ENCODE results near the gene LCE3E. TPM values are rescaled to one million over a fixed set of nuclear protein-coding genes. Genes with fewer than 3 reads are reported as not detected.
"Not testable (repeated sequence)": the region's sequence is repeated elsewhere in the genome, so short reads cannot be mapped to it uniquely, and the experiment has no call there.

The LCE3E gene
- total RNA-seq, 4 donors from 2014 or later: not detected

GRCh38 chr1:152565115-152565514, 1.5 kb downstream of the LCE3E start:
- H3K4me3 ChIP-seq (replicated peaks in 1 of 3): no peak overlapping the region
- no peaks in the 10 kb centered on the region for H3K9me3 ChIP-seq
- H3K27me3 ChIP-seq: no peaks in the 10 kb centered on the region
- H3K36me3 ChIP-seq: no peaks in the 10 kb centered on the region
- no peak overlapping the region for H3K27ac ChIP-seq
- WGBS, 2 donors: 70 to 79% methylated on average over 2 of the region's 2 CpGs
- TF ChIP-seq POLR2A (IDR thresholded peaks at IDR 0.05) (no peak), CTCF (IDR thresholded peaks at IDR 0.05) (no peak)
- no peak for DNase-seq
- H3K4me1 ChIP-seq: no peaks in the 10 kb centered on the region
- intact Hi-C loops (cut with DNase I): no loop called here

- 80% methylated on average over 1 of the region's 1 CpG; no CpG with 5 or more reads in 1 of the 2 donors for WGBS, 2 donors
- H3K36me3 ChIP-seq: not testable (repeated sequence)
Observed at GRCh38 chr1:152548358-152548757, 18.2 kb downstream of the LCE3E start.

GRCh38 chr1:152546704-152547103, 19.9 kb downstream of the LCE3E start:
- H3K4me3 ChIP-seq (replicated peaks in 1 of 3): no peak overlapping the region
- no peak overlapping the region for H3K27ac ChIP-seq
- DNase-seq: no peak
- 55 to 56% methylated on average over 1 of the region's 1 CpG for WGBS, 2 donors
- H3K4me1 ChIP-seq: no peaks in the 10 kb centered on the region
- no peaks in the 10 kb centered on the region for H3K36me3 ChIP-seq
- H3K9me3 ChIP-seq: no peaks in the 10 kb centered on the region
- H3K27me3 ChIP-seq: no peaks in the 10 kb centered on the region
- intact Hi-C loops (cut with DNase I): no loop called here
- TF ChIP-seq CTCF (IDR thresholded peaks at IDR 0.05) (no peak), POLR2A (IDR thresholded peaks at IDR 0.05) (no peak)

More at GRCh38 chr1:152548358-152548757, 18.2 kb downstream of the LCE3E start:
- H3K27ac ChIP-seq; intact Hi-C loops (cut with DNase I); DNase-seq; H3K27me3 ChIP-seq; H3K4me3 ChIP-seq (replicated peaks in 1 of 3); H3K4me1 ChIP-seq; H3K9me3 ChIP-seq: not testable (repeated sequence)

- intact Hi-C loops (cut with DNase I): no loop called here
Observed at GRCh38 chr1:152543820-152544219, 22.8 kb downstream of the LCE3E start.

GRCh38 chr1:152539901-152540300, 26.7 kb downstream of the LCE3E start:
- no peak overlapping the region for H3K27ac ChIP-seq
- H3K36me3 ChIP-seq: no peaks in the 10 kb centered on the region
- H3K9me3 ChIP-seq: no peaks in the 10 kb centered on the region
- WGBS, 2 donors: 71 to 72% methylated on average over 2 of the region's 2 CpGs
- H3K27me3 ChIP-seq: no peaks in the 10 kb centered on the region
- no peak for DNase-seq
- intact Hi-C loops (cut with DNase I): no loop called here
- no peak for TF ChIP-seq CTCF (IDR thresholded peaks at IDR 0.05)
- TF ChIP-seq POLR2A (IDR thresholded peaks at IDR 0.05): no peak
- H3K4me1 ChIP-seq: no peaks in the 10 kb centered on the region
- no peak overlapping the region for H3K4me3 ChIP-seq (replicated peaks in 1 of 3)

More at GRCh38 chr1:152543820-152544219, 22.8 kb downstream of the LCE3E start:
- Histone ChIP-seq H3K36me3 (no peaks in the 10 kb centered on the region), H3K4me1 (no peaks in the 10 kb centered on the region), H3K4me3 (replicated peaks in 1 of 3) (no peak overlapping the region), H3K27me3 (no peaks in the 10 kb centered on the region), H3K9me3 (no peaks in the 10 kb centered on the region), H3K27ac (no peak overlapping the region)
- TF ChIP-seq POLR2A (IDR thresholded peaks at IDR 0.05): no peak
- TF ChIP-seq CTCF (IDR thresholded peaks at IDR 0.05): no peak
- 32 to 48% methylated on average over 4 of the region's 4 CpGs for WGBS, 2 donors
- DNase-seq: no peak

- no peak for DNase-seq
- no peaks in the 10 kb centered on the region for H3K9me3 ChIP-seq
- H3K27ac ChIP-seq: no peak overlapping the region
- no peaks in the 10 kb centered on the region for H3K4me1 ChIP-seq
- 31 to 51% methylated on average over 4 of the region's 4 CpGs for WGBS, 2 donors
- no peak overlapping the region for H3K4me3 ChIP-seq (replicated peaks in 1 of 3)
- intact Hi-C loops (cut with DNase I): no loop called here
- TF ChIP-seq POLR2A (IDR thresholded peaks at IDR 0.05) (no peak), CTCF (IDR thresholded peaks at IDR 0.05) (no peak)
- no peaks in the 10 kb centered on the region for H3K27me3 ChIP-seq
- no peaks in the 10 kb centered on the region for H3K36me3 ChIP-seq
Observed at GRCh38 chr1:152537496-152537895, 29.1 kb downstream of the LCE3E start.
